Caco-2 (cell line): Measurements from ENCODE around the gene BMP6. TPM values are rescaled to one million over a fixed set of nuclear protein-coding genes. Genes with fewer than 3 reads are reported as not detected.

Experiments
- BruUV-seq: library from RNA; stranded (reverse); fragments of 400-500 nt; replicated peaks from 2 replicates; lab custom pipeline; 2021; lab: Mats Ljungman, UMichigan
- CTCF ChIA-PET: fragments of 300-600 bp; sonication (Branson Sonifier 250); formaldehyde crosslinking; loops from one replicate; lab custom pipeline; 2022; ENCODE audit warnings: antibody characterized with exemption; lab: Charles Lee
- POLR2A ChIA-PET: fragments of 300-600 bp; sonication (Branson Sonifier 250); formaldehyde crosslinking; loops from one replicate; lab custom pipeline; 2022; ENCODE audit warnings: antibody characterized with exemption; lab: Charles Lee
- DNase-seq, 2 experiments: peaks; one replicate each; pipeline versions ENCODE4 v3.0.0 to v3.0.0-alpha.2; 2020 to 2022
- H3K27me3 ChIP-seq: replicated peaks from 2 replicates; pipeline ENCODE4 v1.6.0; 2011; ENCODE audit warnings: low read length; ENCODE audit not compliant: control insufficient read depth, insufficient read depth
- H3K36me3 ChIP-seq: 2 replicates; pipeline ENCODE4 v1.5.1; 2011; ENCODE audit warnings: low read length; ENCODE audit not compliant: control insufficient read depth, insufficient read depth
- H3K4me1 ChIP-seq: fragments of 250-450 bp; sonication (Bioruptor Pico); 2 replicates; pipeline ENCODE4 v1.5.1; 2020; ENCODE audit warnings: mild to moderate bottlenecking
- H3K4me3 ChIP-seq: 2 replicates; pipeline ENCODE4 v1.5.1; 2011; ENCODE audit warnings: low read depth, mild to moderate bottlenecking, control low read depth, low read length
- H3K9me3 ChIP-seq: fragments of 250-450 bp; sonication (Bioruptor Pico); 2 replicates; pipeline ENCODE4 v1.5.1; 2020; ENCODE audit warnings: mild to moderate bottlenecking, moderate library complexity
- H3K27ac Mint-ChIP-seq: one replicate; pipeline ENCODE4 v1.8.0; 2022; ENCODE audit warnings: mixed read lengths; ENCODE audit not compliant: unreplicated experiment
- H3K27me3 Mint-ChIP-seq: one replicate; pipeline ENCODE4 v1.8.0; 2022; ENCODE audit warnings: mixed read lengths; ENCODE audit not compliant: insufficient read depth, unreplicated experiment
- H3K36me3 Mint-ChIP-seq: one replicate; pipeline ENCODE4 v1.8.0; 2022; ENCODE audit warnings: mild to moderate bottlenecking, mixed read lengths; ENCODE audit not compliant: insufficient read depth, unreplicated experiment
- H3K4me1 Mint-ChIP-seq: one replicate; pipeline ENCODE4 v1.8.0; 2022; ENCODE audit warnings: low read depth, mixed read lengths; ENCODE audit not compliant: unreplicated experiment
- H3K4me3 Mint-ChIP-seq: one replicate; pipeline ENCODE4 v1.8.0; 2022; ENCODE audit warnings: mild to moderate bottlenecking, moderate library complexity, mixed read lengths; ENCODE audit not compliant: unreplicated experiment
- H3K9me3 Mint-ChIP-seq: one replicate; pipeline ENCODE4 v1.8.0; 2022; ENCODE audit warnings: mixed read lengths; ENCODE audit not compliant: unreplicated experiment
- CTCF ChIP-seq, 2 experiments: fragments of 200-600 bp in 1 of 2; IDR thresholded peaks; 1 replicate in 1 of 2; 2 replicates in 1 of 2; pipeline versions ENCODE4 v1.5.1 to v1.8.0; 2011 to 2022; ENCODE audit warnings: antibody characterized with exemption in 1 of 2, control low read depth in 1 of 2, inconsistent platforms in 1 of 2, low read depth in 1 of 2, low read length in 1 of 2, mild to moderate bottlenecking in 1 of 2, moderate library complexity in 1 of 2; ENCODE audit not compliant: insufficient read depth in 1 of 2, severe bottlenecking in 1 of 2, unreplicated experiment in 1 of 2
- intact Hi-C: fragments of 100-400 bp; cut with micrococcal nuclease; formaldehyde crosslinking; loops from one replicate; pipeline ENCODE4 v1.10.0; 2022; ENCODE audit not compliant: unreplicated experiment
- total RNA-seq: library from RNA; stranded (reverse); gene quantifications from 2 replicates; pipeline ENCODE4 v1.2.3, GENCODE V29; 2022

BMP6 gene
- total RNA-seq, 1 experiment from 2014 or later, result 0.61 TPM

DNA sequence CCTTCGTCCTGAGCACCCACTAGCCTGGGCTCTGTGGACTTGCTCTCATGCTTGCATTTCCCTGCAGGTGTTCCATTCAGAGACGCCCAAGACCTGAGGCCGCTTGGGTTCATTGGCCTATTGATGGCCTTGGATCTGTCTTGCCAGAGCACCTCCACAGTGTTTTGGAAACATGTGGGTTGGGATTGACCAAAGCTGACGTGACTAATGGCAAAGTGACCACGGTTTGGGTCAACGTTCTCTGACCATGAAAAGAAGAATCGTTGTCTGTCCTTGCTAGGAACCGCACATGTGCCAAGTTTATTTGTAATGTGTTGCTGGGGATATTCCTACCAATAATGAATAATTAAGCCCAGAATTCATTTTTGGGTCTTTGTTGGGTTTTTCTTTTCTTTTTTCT is 29.8 kb upstream of the BMP6 start:
- Mint-ChIP-seq H3K9me3 (no peaks in the 10 kb centered on the region), H3K4me3 (no peak overlapping the region), H3K36me3 (no peaks in the 10 kb centered on the region), H3K27ac (no peak overlapping the region), H3K4me1 (no peaks in the 10 kb centered on the region), H3K27me3 (no peaks in the 10 kb centered on the region)
- no peak for DNase-seq
- POLR2A ChIA-PET, result interaction anchor here (0.5 kb wide), 1 partner anchor 216 kb away, joined by 4 read pairs; no protein-coding TSS in a partner anchor
- CTCF ChIA-PET, result no interaction called here
- peaks cover 32% of the 10 kb centered on the region for H3K4me1 ChIP-seq
- H3K9me3 ChIP-seq, result no peaks in the 10 kb centered on the region
- no peaks in the 10 kb centered on the region for H3K27me3 ChIP-seq
- no peaks in the 10 kb centered on the region for H3K36me3 ChIP-seq
- intact Hi-C loops, result no loop called here
- H3K4me3 ChIP-seq, result no peak overlapping the region
- BruUV-seq, result no TSS peak
- TF ChIP-seq CTCF (IDR thresholded peaks at IDR 0.05; ENCODE audit: insufficient read depth in 1 of 2, low read depth in 1 of 2, low read length in 1 of 2, severe bottlenecking in 1 of 2, unreplicated experiment in 1 of 2), result no peak

- Mint-ChIP-seq H3K4me3 (no peak overlapping the region), H3K27me3 (no peaks in the 10 kb centered on the region), H3K4me1 (no peaks in the 10 kb centered on the region), H3K9me3 (no peaks in the 10 kb centered on the region), H3K36me3 (no peaks in the 10 kb centered on the region), H3K27ac (no peak overlapping the region)
- H3K9me3 ChIP-seq, result no peaks in the 10 kb centered on the region
- H3K27me3 ChIP-seq, result no peaks in the 10 kb centered on the region
- no peak for DNase-seq
- intact Hi-C loops, result no loop called here
- no peak for TF ChIP-seq CTCF (IDR thresholded peaks at IDR 0.05; ENCODE audit: insufficient read depth in 1 of 2, low read depth in 1 of 2, low read length in 1 of 2, severe bottlenecking in 1 of 2, unreplicated experiment in 1 of 2)
- POLR2A ChIA-PET, result no interaction called here
- no TSS peak for BruUV-seq
- CTCF ChIA-PET, result no interaction called here
- H3K4me1 ChIP-seq, result peaks cover 23% of the 10 kb centered on the region
- H3K4me3 ChIP-seq, result no peak overlapping the region
- H3K36me3 ChIP-seq, result no peaks in the 10 kb centered on the region
These were observed 28.5 kb upstream of the BMP6 start for GRCh38 chr6:7697432-7697819.

GRCh38 chr6:7697820-7698623 is 27.9 kb upstream of the BMP6 start:
- H3K27ac Mint-ChIP-seq, result no peak overlapping the region
- CTCF ChIA-PET, result no interaction called here
- TF ChIP-seq CTCF (IDR thresholded peaks at IDR 0.05; ENCODE audit: insufficient read depth in 1 of 2, low read depth in 1 of 2, low read length in 1 of 2, severe bottlenecking in 1 of 2, unreplicated experiment in 1 of 2), result no peak
- no peaks in the 10 kb centered on the region for H3K36me3 Mint-ChIP-seq
- BruUV-seq, result no TSS peak
- no peaks in the 10 kb centered on the region for H3K27me3 Mint-ChIP-seq
- H3K9me3 ChIP-seq, result no peaks in the 10 kb centered on the region
- no peak overlapping the region for H3K4me3 Mint-ChIP-seq
- peak in 1 of 2 experiments; percentile 37 for DNase-seq
- no peaks in the 10 kb centered on the region for H3K9me3 Mint-ChIP-seq
- no peak overlapping the region for H3K4me3 ChIP-seq
- no peaks in the 10 kb centered on the region for H3K27me3 ChIP-seq
- POLR2A ChIA-PET, result interaction anchor here (0.5 kb wide), 1 partner anchor 365 kb away, joined by 3 read pairs; no protein-coding TSS in a partner anchor
- intact Hi-C loops, result no loop called here
- no peaks in the 10 kb centered on the region for H3K36me3 ChIP-seq
- H3K4me1 Mint-ChIP-seq, result no peaks in the 10 kb centered on the region
- H3K4me1 ChIP-seq, result peaks cover 21% of the 10 kb centered on the region
